ENCODE data around the gene COX8A. TPM values are rescaled to one million over a fixed set of nuclear protein-coding genes. Genes with fewer than 3 reads are reported as not detected.

Gene COX8A
- total RNA-seq, 1 experiment from 2014 or later, result 1,500 TPM

DNA sequence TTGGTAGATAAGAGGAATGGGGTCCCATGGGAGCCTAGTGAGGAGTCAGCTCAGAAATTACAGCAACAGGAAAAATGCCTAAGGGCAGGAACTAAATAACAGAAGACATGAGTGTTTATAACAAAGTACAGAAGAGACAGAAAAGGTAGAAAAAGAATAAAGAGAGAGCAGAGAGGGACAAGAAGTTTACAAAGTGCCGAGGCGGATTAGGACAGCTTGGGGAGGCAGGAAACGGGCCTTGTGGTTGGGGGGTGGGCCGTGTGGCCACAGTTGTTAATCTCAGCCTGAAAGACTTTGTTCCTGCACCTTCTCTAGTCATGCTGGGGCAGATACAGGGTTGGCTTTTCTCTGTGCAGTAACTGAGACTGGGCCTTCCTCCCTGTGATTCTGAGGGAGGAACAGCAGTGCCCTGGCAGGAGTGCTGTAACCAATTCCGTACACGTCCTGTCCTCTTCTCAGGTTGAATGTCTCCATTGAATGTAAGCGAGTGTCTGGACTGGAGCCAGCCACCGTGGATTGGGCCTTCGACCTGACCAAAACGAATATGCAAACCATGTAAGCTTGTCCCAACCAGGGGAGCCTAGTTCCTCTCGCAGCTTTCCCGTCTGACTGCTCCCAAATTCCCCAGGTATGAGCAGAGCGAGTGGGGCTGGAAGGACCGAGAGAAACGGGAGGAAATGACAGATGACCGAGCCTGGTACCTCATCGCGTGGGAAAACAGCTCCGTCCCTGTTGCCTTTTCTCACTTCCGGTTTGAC, 22.5 kb upstream of the COX8A start:
- POLR2A ChIA-PET (ENCODE audit: unreplicated experiment), result no interaction called here

DNA sequence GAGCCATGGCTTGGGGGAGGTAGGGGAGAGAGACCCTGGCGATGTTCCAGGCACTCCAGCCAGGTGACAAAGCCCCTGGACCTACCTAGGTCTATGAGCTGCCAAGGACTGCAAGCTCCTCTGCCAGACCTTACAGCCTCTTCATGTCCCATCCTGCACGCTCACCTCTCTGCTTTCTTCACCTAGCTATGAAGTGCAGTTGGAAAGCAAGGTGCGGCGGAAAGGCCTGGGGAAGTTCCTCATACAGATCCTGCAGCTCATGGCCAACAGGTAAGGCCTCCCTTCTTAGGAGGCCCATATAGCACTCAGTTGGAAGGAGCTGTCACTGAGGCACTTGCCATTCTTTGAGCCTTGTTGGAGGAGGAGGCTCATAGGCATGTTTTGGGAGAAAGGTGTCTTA, 21.9 kb upstream of the COX8A start:
- Histone ChIP-seq H3K4me1 (ENCODE audit: insufficient read depth, low read length) (no peaks in the 10 kb centered on the region), H3K4me3 (ENCODE audit: low read length) (no peak overlapping the region), H2AFZ (ENCODE audit: low read length) (no peak overlapping the region), H3K36me3 (ENCODE audit: low read depth, low read length) (peaks cover 36% of the 10 kb centered on the region), H3K27me3 (ENCODE audit: low read length) (no peaks in the 10 kb centered on the region), H4K20me1 (ENCODE audit: low read length) (no peaks in the 10 kb centered on the region), H3K9me3 (ENCODE audit: low read length) (no peaks in the 10 kb centered on the region), H3K27ac (ENCODE audit: low read length) (no peak overlapping the region), H3K4me2 (ENCODE audit: low read length) (no peak overlapping the region), H3K9ac (ENCODE audit: low read length) (no peak overlapping the region), H3K79me2 (ENCODE audit: low read length) (no peaks in the 10 kb centered on the region), H3F3A (ENCODE audit: low read length, unreplicated experiment) (no peaks in the 10 kb centered on the region), H3K9me2 (replicated peaks; ENCODE audit: low read length) (no peaks in the 10 kb centered on the region)
- TF ChIP-seq EZH2 (IDR thresholded peaks at IDR 0.05; ENCODE audit: low read length, unreplicated experiment), result no peak
- TF ChIP-seq EZH2phosphoT487 (IDR thresholded peaks at IDR 0.05; ENCODE audit: borderline replicate concordance, low read length), result no peak
- TF ChIP-seq, protein P1, sequence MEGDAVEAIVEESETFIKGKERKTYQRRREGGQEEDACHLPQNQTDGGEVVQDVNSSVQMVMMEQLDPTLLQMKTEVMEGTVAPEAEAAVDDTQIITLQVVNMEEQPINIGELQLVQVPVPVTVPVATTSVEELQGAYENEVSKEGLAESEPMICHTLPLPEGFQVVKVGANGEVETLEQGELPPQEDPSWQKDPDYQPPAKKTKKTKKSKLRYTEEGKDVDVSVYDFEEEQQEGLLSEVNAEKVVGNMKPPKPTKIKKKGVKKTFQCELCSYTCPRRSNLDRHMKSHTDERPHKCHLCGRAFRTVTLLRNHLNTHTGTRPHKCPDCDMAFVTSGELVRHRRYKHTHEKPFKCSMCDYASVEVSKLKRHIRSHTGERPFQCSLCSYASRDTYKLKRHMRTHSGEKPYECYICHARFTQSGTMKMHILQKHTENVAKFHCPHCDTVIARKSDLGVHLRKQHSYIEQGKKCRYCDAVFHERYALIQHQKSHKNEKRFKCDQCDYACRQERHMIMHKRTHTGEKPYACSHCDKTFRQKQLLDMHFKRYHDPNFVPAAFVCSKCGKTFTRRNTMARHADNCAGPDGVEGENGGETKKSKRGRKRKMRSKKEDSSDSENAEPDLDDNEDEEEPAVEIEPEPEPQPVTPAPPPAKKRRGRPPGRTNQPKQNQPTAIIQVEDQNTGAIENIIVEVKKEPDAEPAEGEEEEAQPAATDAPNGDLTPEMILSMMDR (conservative IDR thresholded peaks at IDR 0.05; ENCODE audit: low read depth, low read length), result no peak
- no TSS peak for BruUV-seq (replicated peaks)
- POLR2A ChIA-PET (ENCODE audit: unreplicated experiment), result no interaction called here
- ATAC-seq (no peak), DNase-seq (no peak)
- CTCF ChIA-PET, result no interaction called here
- intact Hi-C loops (cut with micrococcal nuclease), result no loop called here

More for the DNA sequence above, 22.5 kb upstream of the COX8A start:
- TF ChIP-seq EZH2 (IDR thresholded peaks at IDR 0.05; ENCODE audit: low read length, unreplicated experiment) (no peak), EZH2phosphoT487 (IDR thresholded peaks at IDR 0.05; ENCODE audit: borderline replicate concordance, low read length) (no peak)
- TF ChIP-seq, protein P1 (conservative IDR thresholded peaks at IDR 0.05; ENCODE audit: low read depth, low read length), result no peak
- no peaks in the 10 kb centered on the region for H4K20me1 ChIP-seq (ENCODE audit: low read length)
- BruUV-seq (replicated peaks), result no TSS peak
- peaks cover 36% of the 10 kb centered on the region for H3K36me3 ChIP-seq (ENCODE audit: low read depth, low read length)
- H3K27ac ChIP-seq (ENCODE audit: low read length), result no peak overlapping the region
- H3K79me2 ChIP-seq (ENCODE audit: low read length), result no peaks in the 10 kb centered on the region
- CTCF ChIA-PET, result no interaction called here
- no peak for ATAC-seq
- H3K4me2 ChIP-seq (ENCODE audit: low read length), result no peak overlapping the region
- H2AFZ ChIP-seq (ENCODE audit: low read length), result no peak overlapping the region
- no peaks in the 10 kb centered on the region for H3K27me3 ChIP-seq (ENCODE audit: low read length)
- no peaks in the 10 kb centered on the region for H3K9me2 ChIP-seq (replicated peaks; ENCODE audit: low read length)
- no peaks in the 10 kb centered on the region for H3F3A ChIP-seq (ENCODE audit: low read length, unreplicated experiment)
- H3K4me3 ChIP-seq (ENCODE audit: low read length), result no peak overlapping the region
- H3K9me3 ChIP-seq (ENCODE audit: low read length), result no peaks in the 10 kb centered on the region
- DNase-seq, result no peak
- no peaks in the 10 kb centered on the region for H3K4me1 ChIP-seq (ENCODE audit: insufficient read depth, low read length)
- intact Hi-C loops (cut with micrococcal nuclease), result no loop called here
- no peak overlapping the region for H3K9ac ChIP-seq (ENCODE audit: low read length)

DNA sequence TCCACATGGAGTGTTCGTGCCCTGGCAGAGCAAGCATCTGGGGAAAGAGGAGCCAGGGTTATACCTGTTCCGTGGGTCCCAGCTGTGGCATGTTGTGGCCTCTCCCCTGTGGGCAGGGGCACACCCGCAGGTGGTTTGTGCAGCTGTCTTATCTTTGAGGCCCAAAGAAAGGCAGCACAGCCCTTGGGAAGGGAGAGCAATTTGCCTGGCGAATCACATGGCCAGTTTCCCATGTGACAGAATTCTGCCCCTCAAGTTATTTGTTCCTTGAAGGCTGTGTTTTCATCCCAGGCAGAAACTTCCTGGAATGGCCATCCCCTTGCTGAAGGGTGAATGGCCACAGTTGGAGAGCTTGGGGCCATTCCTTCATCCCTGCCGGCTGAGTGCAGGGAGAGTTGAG, 16.4 kb upstream of the COX8A start:
- H3K9ac ChIP-seq (ENCODE audit: low read length), result no peak overlapping the region
- H3K4me3 ChIP-seq (ENCODE audit: low read length), result no peak overlapping the region
- no TSS peak for BruUV-seq (replicated peaks)
- intact Hi-C loops (cut with micrococcal nuclease), result no loop called here
- ATAC-seq, result no peak
- H3K36me3 ChIP-seq (ENCODE audit: low read depth, low read length), result peaks cover 19% of the 10 kb centered on the region
- no peak overlapping the region for H2AFZ ChIP-seq (ENCODE audit: low read length)
- DNase-seq, result no peak
- no peak overlapping the region for H3K27ac ChIP-seq (ENCODE audit: low read length)
- H3K4me1 ChIP-seq (ENCODE audit: insufficient read depth, low read length), result no peaks in the 10 kb centered on the region
- H3K4me2 ChIP-seq (ENCODE audit: low read length), result no peak overlapping the region
- ChIA-PET CTCF (no interaction called here), POLR2A (ENCODE audit: unreplicated experiment) (no interaction called here)
- TF ChIP-seq EZH2phosphoT487 (IDR thresholded peaks at IDR 0.05; ENCODE audit: borderline replicate concordance, low read length) (no peak), EZH2 (IDR thresholded peaks at IDR 0.05; ENCODE audit: low read length, unreplicated experiment) (no peak)
- TF ChIP-seq, protein P1 (conservative IDR thresholded peaks at IDR 0.05; ENCODE audit: low read depth, low read length), result no peak
- no peaks in the 10 kb centered on the region for H4K20me1 ChIP-seq (ENCODE audit: low read length)
- H3K9me2 ChIP-seq (replicated peaks; ENCODE audit: low read length), result no peaks in the 10 kb centered on the region
- H3K27me3 ChIP-seq (ENCODE audit: low read length), result no peaks in the 10 kb centered on the region
- H3F3A ChIP-seq (ENCODE audit: low read length, unreplicated experiment), result no peaks in the 10 kb centered on the region
- H3K9me3 ChIP-seq (ENCODE audit: low read length), result no peaks in the 10 kb centered on the region
- no peaks in the 10 kb centered on the region for H3K79me2 ChIP-seq (ENCODE audit: low read length)

Data from PC-3 (cell line).